HCT116 (cell line): ENCODE results near the gene NRXN2. TPM values are rescaled to one million over a fixed set of nuclear protein-coding genes. Genes with fewer than 3 reads are reported as not detected.

Experiments
- ATAC-seq: fragments of 200-7000 bp; cut with Tn5 transposase; 2 replicates; pipeline ENCODE4 v1.9.1; 2020; ENCODE audit warnings: mild to moderate bottlenecking, moderate library complexity
- BruUV-seq: library from RNA; stranded (reverse); fragments of 400-500 nt; replicated peaks from 2 replicates; lab custom pipeline; 2021; lab: Mats Ljungman, UMichigan
- CTCF ChIA-PET: fragments of 300-600 bp; sonication (Branson Sonifier 250); formaldehyde crosslinking; loops from one replicate; lab custom pipeline; 2021; ENCODE audit warnings: antibody characterized with exemption; lab: Charles Lee
- POLR2A ChIA-PET: fragments of 300-600, 350-600 bp; sonication (Branson Sonifier 250); formaldehyde crosslinking; loops from one replicate; lab custom pipeline; 2021; ENCODE audit warnings: antibody characterized with exemption; lab: Charles Lee
- RAD21 ChIA-PET, 2 experiments: fragments of 300-600 bp; sonication (Branson Sonifier 250); formaldehyde crosslinking; loops; one replicate each; lab custom pipeline; 2023; ENCODE audit warnings: low total read pairs in 2 of 2; ENCODE audit not compliant: uncharacterized antibody in 2 of 2, unreplicated experiment in 2 of 2, low non-redundant PET in 1 of 2; lab: Charles Lee
- DNase-seq: peaks from one replicate; pipeline ENCODE4 v3.0.0-alpha.2; 2010; ENCODE audit warnings: low read depth, low spot score
- H2AFZ ChIP-seq: fragments of 200-600 bp; shearing (Covaris generic), sonication (generic); 2 replicates; pipeline ENCODE4 v1.6.1; 2017; ENCODE audit warnings: low read depth, mixed run types, mixed read lengths, antibody characterized with exemption, low read length; ENCODE audit not compliant: poor library complexity, severe bottlenecking
- H3K27ac ChIP-seq: 2 replicates; pipeline ENCODE4 v1.5.1; 2012; ENCODE audit warnings: low read depth, low read length
- H3K27me3 ChIP-seq: fragments of 200-600 bp; sonication (generic); 2 replicates; pipeline ENCODE4 v1.6.1; 2016; ENCODE audit warnings: mixed run types, low read length, mixed read lengths; ENCODE audit not compliant: insufficient read depth
- H3K36me3 ChIP-seq, 2 experiments: fragments of 200-500 bp in 1 of 2; fragments of 200-600 bp in 1 of 2; sonication (Bioruptor generic) in 1 of 2; sonication (generic) in 1 of 2; 2 replicates each; pipeline versions ENCODE4 v1.5.1 to v1.6.1; 2014 to 2016; ENCODE audit warnings: low read length in 2 of 2, inconsistent platforms in 1 of 2, mixed read lengths in 1 of 2, mixed run types in 1 of 2; ENCODE audit not compliant: insufficient read depth in 2 of 2, control insufficient read depth in 1 of 2
- H3K4me1 ChIP-seq, 2 experiments: fragments of 200-600 bp in 1 of 2; sonication (generic) in 1 of 2; 2 replicates each; pipeline versions ENCODE4 v1.5.1 to v1.6.1; 2012 to 2017; ENCODE audit warnings: low read length in 2 of 2, inconsistent platforms in 1 of 2, mild to moderate bottlenecking in 1 of 2, mixed read lengths in 1 of 2, mixed run types in 1 of 2, moderate library complexity in 1 of 2; ENCODE audit not compliant: insufficient read depth in 2 of 2, control insufficient read depth in 1 of 2
- H3K4me2 ChIP-seq: fragments of 200-600 bp; sonication (generic); 2 replicates; pipeline ENCODE4 v1.6.1; 2017; ENCODE audit warnings: mixed run types, low read length, mixed read lengths
- H3K4me3 ChIP-seq, 2 experiments: fragments of 200-600 bp in 1 of 2; sonication (generic) in 1 of 2; replicated peaks in 1 of 2; 2 replicates each; pipeline ENCODE4 v1.5.1; 2011 to 2016; ENCODE audit warnings: low read length in 2 of 2, control low read depth in 1 of 2, low read depth in 1 of 2, mild to moderate bottlenecking in 1 of 2, mixed read lengths in 1 of 2, mixed run types in 1 of 2
- H3K79me2 ChIP-seq: fragments of 200-600 bp; sonication (generic); 2 replicates; pipeline ENCODE4 v1.6.1; 2017; ENCODE audit warnings: mild to moderate bottlenecking, mixed run types, low read length, moderate library complexity, mixed read lengths; ENCODE audit not compliant: insufficient read depth
- H3K9ac ChIP-seq: fragments of 200-600 bp; sonication (generic); 2 replicates; pipeline ENCODE4 v1.6.1; 2016; ENCODE audit warnings: low read length, mixed read lengths
- H3K9me2 ChIP-seq: fragments of 200-600 bp; sonication (generic), shearing (Covaris generic); 2 replicates; pipeline ENCODE4 v1.6.1; 2017; ENCODE audit warnings: mixed run types, mild to moderate bottlenecking, moderate library complexity; ENCODE audit not compliant: insufficient read depth
- H3K9me3 ChIP-seq, 2 experiments: fragments of 200-500 bp in 1 of 2; fragments of 200-600 bp in 1 of 2; sonication (Bioruptor generic) in 1 of 2; sonication (generic) in 1 of 2; 2 replicates each; pipeline ENCODE4 v1.6.1; 2014 to 2017; ENCODE audit warnings: low read length in 2 of 2, mixed read lengths in 2 of 2, inconsistent platforms in 1 of 2, low read depth in 1 of 2, mild to moderate bottlenecking in 1 of 2, mixed run types in 1 of 2, moderate library complexity in 1 of 2; ENCODE audit not compliant: control insufficient read depth in 1 of 2, insufficient read depth in 1 of 2
- H4K20me1 ChIP-seq: fragments of 200-600 bp; sonication (generic), shearing (Covaris generic); 2 replicates; pipeline ENCODE4 v1.6.1; 2017; ENCODE audit warnings: mixed run types, mild to moderate bottlenecking, moderate library complexity; ENCODE audit not compliant: insufficient read depth
- CEBPB ChIP-seq: IDR thresholded peaks from 2 replicates; pipeline ENCODE4 v1.6.1; 2012; ENCODE audit warnings: low read depth
- EGR1 ChIP-seq: IDR thresholded peaks from 2 replicates; pipeline ENCODE4 v1.6.1; 2012; ENCODE audit warnings: low read depth
- ELF1 ChIP-seq: IDR thresholded peaks from 2 replicates; pipeline ENCODE4 v1.6.1; 2012; ENCODE audit warnings: low read depth, borderline replicate concordance
- EZH2 ChIP-seq: fragments of 200-600 bp; sonication (generic); IDR thresholded peaks from 2 replicates; pipeline ENCODE4 v1.6.1; 2017; ENCODE audit warnings: antibody characterized with exemption, mixed run types
- JUND ChIP-seq: IDR thresholded peaks from 2 replicates; pipeline ENCODE4 v1.6.1; 2012
- MAX ChIP-seq: IDR thresholded peaks from 2 replicates; pipeline ENCODE4 v1.6.1; 2012
- POLR2A ChIP-seq: IDR thresholded peaks from 2 replicates; pipeline ENCODE4 v1.7.0; 2011; ENCODE audit warnings: borderline replicate concordance; ENCODE audit not compliant: insufficient read depth, insufficient read length; ENCODE audit errors: extremely low read depth
- POLR2AphosphoS5 ChIP-seq: IDR thresholded peaks from 2 replicates; pipeline ENCODE4 v1.6.1; 2011; ENCODE audit warnings: mild to moderate bottlenecking, low read depth, low read length, moderate library complexity
- RAD21 ChIP-seq: IDR thresholded peaks from 2 replicates; pipeline ENCODE4 v1.6.1; 2012; ENCODE audit warnings: low read depth, mild to moderate bottlenecking
- SP1 ChIP-seq: IDR thresholded peaks from 2 replicates; pipeline ENCODE4 v1.6.1; 2012; ENCODE audit warnings: low read depth
- SRF ChIP-seq: IDR thresholded peaks from 2 replicates; pipeline ENCODE4 v1.6.1; 2012; ENCODE audit warnings: low read depth
- intact Hi-C: fragments of 100-400 bp; cut with micrococcal nuclease; formaldehyde crosslinking; loops from 2 replicates; pipeline ENCODE4 v1.10.0; 2022
- total RNA-seq: library from RNA; stranded (reverse); gene quantifications from one replicate; pipeline ENCODE4 v1.2.1, GENCODE V29; 2021; ENCODE audit not compliant: unreplicated experiment
- TF ChIP-seq, protein P1 (sequence below): IDR thresholded peaks from 2 replicates; pipeline ENCODE4 v1.6.1; 2012; ENCODE audit warnings: low read depth
- TF ChIP-seq, protein P2 (sequence below), 3 experiments: fragments of 200-600 bp in 1 of 3; sonication (generic) in 1 of 3; IDR thresholded peaks in 2 of 3; conservative IDR thresholded peaks in 1 of 3; 2 replicates each; pipeline ENCODE4 v1.5.1; 2012 to 2017; ENCODE audit warnings: low read depth in 2 of 3, low read length in 2 of 3, antibody characterized with exemption in 1 of 3, borderline replicate concordance in 1 of 3, control low read depth in 1 of 3, mild to moderate bottlenecking in 1 of 3, mixed read lengths in 1 of 3, mixed run types in 1 of 3, moderate library complexity in 1 of 3; ENCODE audit not compliant: insufficient read depth in 1 of 3

The NRXN2 gene
- total RNA-seq, 1 experiment from 2014 or later, result 1.5 TPM

GRCh38 chr11:64684357-64684756 lies 38.6 kb downstream of the NRXN2 start:
- TF ChIP-seq CEBPB, result no peak
- TF ChIP-seq MAX, result no peak
- no peak for TF ChIP-seq SRF
- TF ChIP-seq, protein P1, sequence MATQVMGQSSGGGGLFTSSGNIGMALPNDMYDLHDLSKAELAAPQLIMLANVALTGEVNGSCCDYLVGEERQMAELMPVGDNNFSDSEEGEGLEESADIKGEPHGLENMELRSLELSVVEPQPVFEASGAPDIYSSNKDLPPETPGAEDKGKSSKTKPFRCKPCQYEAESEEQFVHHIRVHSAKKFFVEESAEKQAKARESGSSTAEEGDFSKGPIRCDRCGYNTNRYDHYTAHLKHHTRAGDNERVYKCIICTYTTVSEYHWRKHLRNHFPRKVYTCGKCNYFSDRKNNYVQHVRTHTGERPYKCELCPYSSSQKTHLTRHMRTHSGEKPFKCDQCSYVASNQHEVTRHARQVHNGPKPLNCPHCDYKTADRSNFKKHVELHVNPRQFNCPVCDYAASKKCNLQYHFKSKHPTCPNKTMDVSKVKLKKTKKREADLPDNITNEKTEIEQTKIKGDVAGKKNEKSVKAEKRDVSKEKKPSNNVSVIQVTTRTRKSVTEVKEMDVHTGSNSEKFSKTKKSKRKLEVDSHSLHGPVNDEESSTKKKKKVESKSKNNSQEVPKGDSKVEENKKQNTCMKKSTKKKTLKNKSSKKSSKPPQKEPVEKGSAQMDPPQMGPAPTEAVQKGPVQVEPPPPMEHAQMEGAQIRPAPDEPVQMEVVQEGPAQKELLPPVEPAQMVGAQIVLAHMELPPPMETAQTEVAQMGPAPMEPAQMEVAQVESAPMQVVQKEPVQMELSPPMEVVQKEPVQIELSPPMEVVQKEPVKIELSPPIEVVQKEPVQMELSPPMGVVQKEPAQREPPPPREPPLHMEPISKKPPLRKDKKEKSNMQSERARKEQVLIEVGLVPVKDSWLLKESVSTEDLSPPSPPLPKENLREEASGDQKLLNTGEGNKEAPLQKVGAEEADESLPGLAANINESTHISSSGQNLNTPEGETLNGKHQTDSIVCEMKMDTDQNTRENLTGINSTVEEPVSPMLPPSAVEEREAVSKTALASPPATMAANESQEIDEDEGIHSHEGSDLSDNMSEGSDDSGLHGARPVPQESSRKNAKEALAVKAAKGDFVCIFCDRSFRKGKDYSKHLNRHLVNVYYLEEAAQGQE, result no peak
- no peak for TF ChIP-seq POLR2AphosphoS5
- TF ChIP-seq JUND, result no peak
- no peak for TF ChIP-seq RAD21
- TF ChIP-seq, protein P2, sequence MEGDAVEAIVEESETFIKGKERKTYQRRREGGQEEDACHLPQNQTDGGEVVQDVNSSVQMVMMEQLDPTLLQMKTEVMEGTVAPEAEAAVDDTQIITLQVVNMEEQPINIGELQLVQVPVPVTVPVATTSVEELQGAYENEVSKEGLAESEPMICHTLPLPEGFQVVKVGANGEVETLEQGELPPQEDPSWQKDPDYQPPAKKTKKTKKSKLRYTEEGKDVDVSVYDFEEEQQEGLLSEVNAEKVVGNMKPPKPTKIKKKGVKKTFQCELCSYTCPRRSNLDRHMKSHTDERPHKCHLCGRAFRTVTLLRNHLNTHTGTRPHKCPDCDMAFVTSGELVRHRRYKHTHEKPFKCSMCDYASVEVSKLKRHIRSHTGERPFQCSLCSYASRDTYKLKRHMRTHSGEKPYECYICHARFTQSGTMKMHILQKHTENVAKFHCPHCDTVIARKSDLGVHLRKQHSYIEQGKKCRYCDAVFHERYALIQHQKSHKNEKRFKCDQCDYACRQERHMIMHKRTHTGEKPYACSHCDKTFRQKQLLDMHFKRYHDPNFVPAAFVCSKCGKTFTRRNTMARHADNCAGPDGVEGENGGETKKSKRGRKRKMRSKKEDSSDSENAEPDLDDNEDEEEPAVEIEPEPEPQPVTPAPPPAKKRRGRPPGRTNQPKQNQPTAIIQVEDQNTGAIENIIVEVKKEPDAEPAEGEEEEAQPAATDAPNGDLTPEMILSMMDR (IDR thresholded peaks at IDR 0.05 in 2 of 3, conservative IDR thresholded peaks at IDR 0.05 in 1 of 3; ENCODE audit: borderline replicate concordance in 1 of 3, insufficient read depth in 1 of 3, low read depth in 2 of 3, low read length in 2 of 3), result no peak
- no peak for TF ChIP-seq SP1
- no peak for TF ChIP-seq EGR1
- no peak for TF ChIP-seq POLR2A
- TF ChIP-seq EZH2, result no peak
- TF ChIP-seq ELF1, result no peak

More at GRCh38 chr11:64684357-64684756, 38.6 kb downstream of the NRXN2 start:
- H2AFZ ChIP-seq, result no peak overlapping the region
- CTCF ChIA-PET, result no interaction called here
- POLR2A ChIA-PET, result no interaction called here
- H4K20me1 ChIP-seq, result no peaks in the 10 kb centered on the region
- H3K4me3 ChIP-seq, result no peak overlapping the region
- no peaks in the 10 kb centered on the region for H3K79me2 ChIP-seq
- RAD21 ChIA-PET, result no interaction called here
- H3K27ac ChIP-seq, result no peak overlapping the region
- DNase-seq (no peak), ATAC-seq (no peak)
- H3K9me3 ChIP-seq, result no peaks in the 10 kb centered on the region
- no TSS peak for BruUV-seq
- no peak overlapping the region for H3K9ac ChIP-seq
- H3K36me3 ChIP-seq, result no peaks in the 10 kb centered on the region
- intact Hi-C loops, result no loop called here
- no peak overlapping the region for H3K4me2 ChIP-seq
- 0 out of 2 replicates have a peak, but pooled peaks cover 6% of the 10 kb centered on the region for H3K27me3 ChIP-seq
- no peaks in the 10 kb centered on the region for H3K9me2 ChIP-seq
- peaks cover 0 to 11% of the 10 kb centered on the region in 2 experiments; a peak in 2 of 4 replicates for H3K4me1 ChIP-seq
